IMR-90 (cell line): ENCODE measurements around the gene GPC6. TPM values are rescaled to one million over a fixed set of nuclear protein-coding genes. Genes with fewer than 3 reads are reported as not detected.

ENCODE experiments used
- ATAC-seq: fragments of 200-7000 bp; cut with Tn5 transposase; 2 replicates; pipeline ENCODE4 v1.9.1; 2020; ENCODE audit warnings: low read depth, mild to moderate bottlenecking, moderate library complexity
- BruUV-seq: library from RNA; stranded (reverse); fragments of 400-500 nt; replicated peaks from 2 replicates; lab custom pipeline; 2021; lab: Mats Ljungman, UMichigan
- CTCF ChIA-PET: fragments of 300-600 bp; formaldehyde crosslinking; extraction: SDS; loops from one replicate; lab custom pipeline; 2021; ENCODE audit warnings: antibody characterized with exemption; lab: Yijun Ruan, JAX
- POLR2A ChIA-PET: fragments of 300-600 bp; sonication (Branson Sonifier 250); formaldehyde crosslinking; loops from one replicate; lab custom pipeline; 2022; ENCODE audit warnings: antibody characterized with exemption; ENCODE audit not compliant: unreplicated experiment; lab: Charles Lee
- DNase-seq: peaks from one replicate; pipeline ENCODE4 v3.0.0; 2013
- H2AFZ ChIP-seq: replicated peaks from 2 replicates; pipeline ENCODE3; 2013; ENCODE audit warnings: low read length, mild to moderate bottlenecking; ENCODE audit not compliant: poor library complexity
- H2AK5ac ChIP-seq: 2 replicates; pipeline ENCODE4 v1.6.1; 2013; ENCODE audit warnings: low read depth, low read length, inconsistent platforms
- H2AK9ac ChIP-seq: replicated peaks from 2 replicates; pipeline ENCODE3; 2013; ENCODE audit warnings: mild to moderate bottlenecking, low read depth, low read length, moderate library complexity; ENCODE audit not compliant: poor library complexity
- H2BK120ac ChIP-seq: 2 replicates; pipeline ENCODE4 v1.6.1; 2013; ENCODE audit warnings: low read depth, low read length, inconsistent platforms
- H2BK15ac ChIP-seq: 3 replicates; pipeline ENCODE4 v1.6.1; 2013; ENCODE audit warnings: low read depth, low read length, inconsistent platforms
- H2BK20ac ChIP-seq: 2 replicates; pipeline ENCODE4 v1.6.1; 2013; ENCODE audit warnings: low read depth, mild to moderate bottlenecking, inconsistent platforms, low read length, moderate library complexity
- H2BK5ac ChIP-seq: 2 replicates; pipeline ENCODE4 v1.6.1; 2013; ENCODE audit warnings: mild to moderate bottlenecking, low read depth, low read length, inconsistent platforms; ENCODE audit not compliant: poor library complexity, severe bottlenecking
- H3K14ac ChIP-seq: replicated peaks from 2 replicates; pipeline ENCODE4 v1.6.1; 2013; ENCODE audit warnings: low read depth, low read length, inconsistent platforms
- H3K18ac ChIP-seq: 2 replicates; pipeline ENCODE4 v1.6.1; 2013; ENCODE audit warnings: low read depth, low read length, control low read depth
- H3K23ac ChIP-seq: 2 replicates; pipeline ENCODE4 v1.6.1; 2013; ENCODE audit warnings: low read depth, low read length, inconsistent platforms
- H3K27ac ChIP-seq: 2 replicates; pipeline ENCODE4 v1.5.1; 2013; ENCODE audit warnings: mild to moderate bottlenecking, control low read depth, low read length; ENCODE audit not compliant: insufficient read depth
- H3K27me3 ChIP-seq: 2 replicates; pipeline ENCODE4 v1.6.1; 2013; ENCODE audit warnings: low read length; ENCODE audit not compliant: control insufficient read depth, insufficient read depth
- H3K36me3 ChIP-seq: 2 replicates; pipeline ENCODE4 v1.6.1; 2013; ENCODE audit warnings: low read length, mixed read lengths; ENCODE audit not compliant: control insufficient read depth, insufficient read depth
- H3K4ac ChIP-seq: 2 replicates; pipeline ENCODE4 v1.6.1; 2013; ENCODE audit warnings: low read depth, low read length, inconsistent platforms
- H3K4me1 ChIP-seq: 2 replicates; pipeline ENCODE4 v1.6.1; 2013; ENCODE audit warnings: low read length, mixed read lengths; ENCODE audit not compliant: control insufficient read depth, insufficient read depth
- H3K4me2 ChIP-seq: 2 replicates; pipeline ENCODE4 v1.6.1; 2013; ENCODE audit warnings: low read depth, mild to moderate bottlenecking, control low read depth, low read length, moderate library complexity
- H3K4me3 ChIP-seq: 2 replicates; pipeline ENCODE4 v1.5.1; 2013; ENCODE audit warnings: low read depth, mild to moderate bottlenecking, control low read depth, low read length, moderate library complexity; ENCODE audit not compliant: insufficient read depth
- H3K56ac ChIP-seq: 2 replicates; pipeline ENCODE4 v1.6.1; 2013; ENCODE audit warnings: low read length, inconsistent platforms; ENCODE audit not compliant: insufficient read depth; ENCODE audit errors: extremely low read depth
- H3K79me1 ChIP-seq, 2 experiments: 2 replicates each; pipeline ENCODE4 v1.6.1; 2013; ENCODE audit warnings: low read length in 2 of 2, inconsistent platforms in 1 of 2, low read depth in 1 of 2
- H3K9ac ChIP-seq: 2 replicates; pipeline ENCODE4 v1.6.1; 2013; ENCODE audit warnings: low read depth, low read length, control low read depth
- H3K9me1 ChIP-seq: 2 replicates; pipeline ENCODE4 v1.6.1; 2013; ENCODE audit warnings: low read length, inconsistent platforms; ENCODE audit not compliant: insufficient read depth
- H3K9me3 ChIP-seq: 2 replicates; pipeline ENCODE4 v1.6.1; 2013; ENCODE audit warnings: low read length; ENCODE audit not compliant: control insufficient read depth, insufficient read depth
- H4K20me1 ChIP-seq: 2 replicates; pipeline ENCODE4 v1.6.1; 2013; ENCODE audit warnings: low read length, inconsistent platforms; ENCODE audit not compliant: insufficient read depth
- H4K5ac ChIP-seq: 2 replicates; pipeline ENCODE4 v1.6.1; 2013; ENCODE audit warnings: mild to moderate bottlenecking, low read depth, low read length, control low read depth
- H4K8ac ChIP-seq, 2 experiments: 2 replicates each; pipeline ENCODE4 v1.6.1; 2013; ENCODE audit warnings: low read depth in 2 of 2, low read length in 2 of 2, control low read depth in 1 of 2, inconsistent platforms in 1 of 2
- H4K91ac ChIP-seq: 2 replicates; pipeline ENCODE4 v1.6.1; 2013; ENCODE audit warnings: low read depth, low read length, inconsistent platforms; ENCODE audit not compliant: insufficient read depth
- BHLHE40 ChIP-seq: fragments of 150-350 bp; IDR thresholded peaks from 2 replicates; pipeline ENCODE4 v1.6.1; 2016; ENCODE audit warnings: mild to moderate bottlenecking, low read depth, low read length
- CEBPB ChIP-seq: IDR thresholded peaks from 2 replicates; pipeline ENCODE4 v1.6.1; 2012; ENCODE audit warnings: low read depth, low read length, improper control_type of control experiment
- CHD1 ChIP-seq: IDR thresholded peaks from 2 replicates; pipeline ENCODE4 v1.6.1; 2012; ENCODE audit warnings: low read depth, low read length, improper control_type of control experiment
- ELK1 ChIP-seq: fragments of 150-350 bp; IDR thresholded peaks from 2 replicates; pipeline ENCODE4 v1.6.1; 2016; ENCODE audit warnings: low read depth, mild to moderate bottlenecking, low read length, moderate library complexity, borderline replicate concordance
- FOS ChIP-seq: fragments of 150-350 bp; IDR thresholded peaks from 2 replicates; pipeline ENCODE4 v1.6.1; 2016; ENCODE audit warnings: low read depth, low read length
- MAFK ChIP-seq: IDR thresholded peaks from 2 replicates; pipeline ENCODE4 v1.6.1; 2012; ENCODE audit warnings: low read depth, low read length, improper control_type of control experiment
- MAZ ChIP-seq: IDR thresholded peaks from 2 replicates; pipeline ENCODE4 v1.6.1; 2012; ENCODE audit warnings: low read depth, mild to moderate bottlenecking, low read length, improper control_type of control experiment, moderate library complexity, borderline replicate concordance
- MXI1 ChIP-seq: IDR thresholded peaks from 2 replicates; pipeline ENCODE4 v1.6.1; 2012; ENCODE audit warnings: low read depth, mild to moderate bottlenecking, low read length, moderate library complexity, borderline replicate concordance
- NFE2L2 ChIP-seq: fragments of 150-350 bp; IDR thresholded peaks from 2 replicates; pipeline ENCODE4 v1.6.1; 2016; ENCODE audit warnings: low read depth, mild to moderate bottlenecking, low read length
- POLR2A ChIP-seq: IDR thresholded peaks from 2 replicates; pipeline ENCODE4 v1.6.1; 2012; ENCODE audit warnings: mild to moderate bottlenecking, low read depth, low read length
- RAD21 ChIP-seq: IDR thresholded peaks from 2 replicates; pipeline ENCODE4 v1.6.1; 2012; ENCODE audit warnings: low read length, improper control_type of control experiment
- RCOR1 ChIP-seq: IDR thresholded peaks from 2 replicates; pipeline ENCODE4 v1.6.1; 2012; ENCODE audit warnings: mild to moderate bottlenecking, low read length, improper control_type of control experiment; ENCODE audit not compliant: insufficient replicate concordance
- RFX5 ChIP-seq: IDR thresholded peaks from 2 replicates; pipeline ENCODE4 v1.8.0; 2012; ENCODE audit warnings: low read depth, mild to moderate bottlenecking, low read length, moderate library complexity
- SMC3 ChIP-seq: fragments of 150-350 bp; IDR thresholded peaks from 2 replicates; pipeline ENCODE4 v1.6.1; 2016; ENCODE audit warnings: low read depth, mild to moderate bottlenecking, antibody characterized with exemption, low read length, moderate library complexity
- USF2 ChIP-seq: fragments of 150-350 bp; IDR thresholded peaks from 2 replicates; pipeline ENCODE4 v1.6.1; 2017; ENCODE audit warnings: mild to moderate bottlenecking, antibody characterized with exemption, low read length, low read depth
- WGBS, 2 experiments: methylation state at CpG; one replicate each; pipeline versions ENCODE4 v1.1.5 to v1.1.7; 2013; ENCODE audit warnings: missing lambda C conversion rate in 2 of 2; ENCODE audit not compliant: insufficient read length in 1 of 2; ENCODE audit errors: extremely low coverage in 2 of 2; 5-methylcytosine and 5-hydroxymethylcytosine counted together
- dilution Hi-C: fragments of 300-500 bp; cut with HindIII; formaldehyde crosslinking; loops from one replicate; pipeline ENCODE4 v1.14.3; 2018; ENCODE audit warnings: low sequenced_read_pairs; ENCODE audit not compliant: unreplicated experiment
- in situ Hi-C: fragments of 300-500 bp; cut with MboI; formaldehyde crosslinking; loops from 3 replicates; pipeline ENCODE4 v1.14.3; 2019; ENCODE audit warnings: low sequenced_read_pairs, inconsistent platforms, mixed read lengths
- intact Hi-C: fragments of 100-400 bp; cut with micrococcal nuclease; formaldehyde crosslinking; loops from 2 replicates; pipeline ENCODE4 v1.10.0; 2022
- polyA plus RNA-seq, 3 experiments: library from polyadenylated mRNA; depleted of rRNA; stranded (reverse); fragments of >200 nt; gene quantifications; 2 replicates each; pipeline ENCODE4 v1.2.3, GENCODE V29; 2012; ENCODE audit warnings: low replicate concordance in 1 of 3
- total RNA-seq: library from RNA; depleted of rRNA; stranded (reverse); fragments of >200 nt; gene quantifications from 2 replicates; pipeline ENCODE4 v1.2.3, GENCODE V29; 2012
- TF ChIP-seq, protein P1 (sequence below): conservative IDR thresholded peaks from 2 replicates; pipeline ENCODE4 v1.5.1; 2012; ENCODE audit warnings: mild to moderate bottlenecking, low read depth, low read length, improper control_type of control experiment

The GPC6 gene
- total and polyA plus RNA-seq, 2 of the 4 experiments (the other 2 are of a cell fraction), result 14.9 to 39.4 TPM

DNA sequence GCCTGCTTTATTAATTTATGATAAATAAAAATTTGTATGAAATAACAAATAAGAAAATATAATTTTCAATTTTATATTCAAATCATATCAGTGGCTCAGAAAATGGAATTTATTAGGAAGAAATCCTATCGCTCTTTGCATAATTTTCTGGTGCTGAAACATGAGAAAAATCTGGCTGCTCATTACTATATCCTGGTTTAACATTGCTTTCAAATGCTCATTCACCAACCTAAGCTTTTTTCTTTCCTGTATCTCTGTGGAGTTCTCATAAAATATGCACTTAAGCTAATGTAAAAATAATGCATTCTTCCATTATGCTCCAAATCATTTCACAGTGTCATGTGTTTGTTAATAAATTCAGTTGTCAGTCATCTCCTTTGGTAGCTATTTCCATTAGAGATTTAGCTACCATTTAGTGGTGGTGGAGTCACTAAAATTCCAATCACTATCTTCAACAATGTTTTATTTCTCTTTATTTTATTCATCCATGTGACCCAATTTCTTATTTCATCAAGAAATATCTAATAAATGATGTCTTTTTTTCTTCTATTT, 754.9 kb downstream of the GPC6 start:
- Histone ChIP-seq H3K36me3 (no peaks in the 10 kb centered on the region), H3K9me1 (no peaks in the 10 kb centered on the region), H2BK20ac (no peak overlapping the region), H3K27me3 (no peaks in the 10 kb centered on the region), H3K4me1 (no peaks in the 10 kb centered on the region), H3K79me1 (no peaks in the 10 kb centered on the region), H4K20me1 (no peaks in the 10 kb centered on the region), H3K27ac (no peak overlapping the region), H4K91ac (no peak overlapping the region), H3K14ac (no peak overlapping the region), H2BK120ac (no peak overlapping the region), H4K8ac (no peak overlapping the region), H3K4me2 (no peak overlapping the region), H2AK5ac (no peak overlapping the region), H2AK9ac (no peak overlapping the region), H3K9me3 (peaks cover 3% of the 10 kb centered on the region), H2BK5ac (no peak overlapping the region), H3K56ac (no peak overlapping the region), H3K23ac (no peak overlapping the region), H3K4ac (no peak overlapping the region), H2AFZ (no peak overlapping the region), H2BK15ac (no peak overlapping the region), H4K5ac (no peak overlapping the region), H3K18ac (no peak overlapping the region), H3K9ac (no peak overlapping the region), H3K4me3 (no peak overlapping the region)
- TF ChIP-seq CHD1 (no peak), POLR2A (no peak), MAZ (no peak), RFX5 (no peak), RCOR1 (no peak), FOS (no peak), MXI1 (no peak), USF2 (no peak), MAFK (no peak), BHLHE40 (no peak), ELK1 (no peak), NFE2L2 (no peak), RAD21 (no peak), SMC3 (no peak), CEBPB (no peak)
- TF ChIP-seq, protein P1, sequence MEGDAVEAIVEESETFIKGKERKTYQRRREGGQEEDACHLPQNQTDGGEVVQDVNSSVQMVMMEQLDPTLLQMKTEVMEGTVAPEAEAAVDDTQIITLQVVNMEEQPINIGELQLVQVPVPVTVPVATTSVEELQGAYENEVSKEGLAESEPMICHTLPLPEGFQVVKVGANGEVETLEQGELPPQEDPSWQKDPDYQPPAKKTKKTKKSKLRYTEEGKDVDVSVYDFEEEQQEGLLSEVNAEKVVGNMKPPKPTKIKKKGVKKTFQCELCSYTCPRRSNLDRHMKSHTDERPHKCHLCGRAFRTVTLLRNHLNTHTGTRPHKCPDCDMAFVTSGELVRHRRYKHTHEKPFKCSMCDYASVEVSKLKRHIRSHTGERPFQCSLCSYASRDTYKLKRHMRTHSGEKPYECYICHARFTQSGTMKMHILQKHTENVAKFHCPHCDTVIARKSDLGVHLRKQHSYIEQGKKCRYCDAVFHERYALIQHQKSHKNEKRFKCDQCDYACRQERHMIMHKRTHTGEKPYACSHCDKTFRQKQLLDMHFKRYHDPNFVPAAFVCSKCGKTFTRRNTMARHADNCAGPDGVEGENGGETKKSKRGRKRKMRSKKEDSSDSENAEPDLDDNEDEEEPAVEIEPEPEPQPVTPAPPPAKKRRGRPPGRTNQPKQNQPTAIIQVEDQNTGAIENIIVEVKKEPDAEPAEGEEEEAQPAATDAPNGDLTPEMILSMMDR, result no peak
- no TSS peak for BruUV-seq
- WGBS, 2 experiments, result no CpG with 5 or more reads among the region's 1 CpG
- ChIA-PET CTCF (no interaction called here), POLR2A (no interaction called here)
- no peak for DNase-seq
- intact Hi-C loops (no loop called here), dilution Hi-C loops (no loop called here), in situ Hi-C loops (no loop called here)
- ATAC-seq, result no peak
